ENCODE data around the gene ANP32A.

DNA sequence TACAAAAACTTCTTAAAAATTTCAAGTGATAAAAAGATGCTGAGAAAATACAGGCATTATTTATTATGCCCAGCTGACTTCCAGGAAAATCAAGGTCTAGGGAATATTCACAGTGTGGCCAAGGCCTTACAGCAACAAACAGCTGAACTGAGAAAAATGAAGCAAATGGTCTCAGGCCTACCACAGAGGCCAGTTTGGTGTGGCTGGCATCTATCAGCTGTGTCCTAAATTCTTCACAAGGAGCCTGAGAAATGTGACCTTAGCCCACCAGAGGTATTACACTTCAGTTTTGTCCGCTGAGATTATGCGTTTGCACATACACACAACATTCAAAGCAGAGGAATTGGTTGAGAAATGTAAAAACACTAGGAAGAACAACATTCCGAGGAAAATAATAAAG is 77.4 kb downstream of the ANP32A start:
- TF ChIP-seq, protein P1, sequence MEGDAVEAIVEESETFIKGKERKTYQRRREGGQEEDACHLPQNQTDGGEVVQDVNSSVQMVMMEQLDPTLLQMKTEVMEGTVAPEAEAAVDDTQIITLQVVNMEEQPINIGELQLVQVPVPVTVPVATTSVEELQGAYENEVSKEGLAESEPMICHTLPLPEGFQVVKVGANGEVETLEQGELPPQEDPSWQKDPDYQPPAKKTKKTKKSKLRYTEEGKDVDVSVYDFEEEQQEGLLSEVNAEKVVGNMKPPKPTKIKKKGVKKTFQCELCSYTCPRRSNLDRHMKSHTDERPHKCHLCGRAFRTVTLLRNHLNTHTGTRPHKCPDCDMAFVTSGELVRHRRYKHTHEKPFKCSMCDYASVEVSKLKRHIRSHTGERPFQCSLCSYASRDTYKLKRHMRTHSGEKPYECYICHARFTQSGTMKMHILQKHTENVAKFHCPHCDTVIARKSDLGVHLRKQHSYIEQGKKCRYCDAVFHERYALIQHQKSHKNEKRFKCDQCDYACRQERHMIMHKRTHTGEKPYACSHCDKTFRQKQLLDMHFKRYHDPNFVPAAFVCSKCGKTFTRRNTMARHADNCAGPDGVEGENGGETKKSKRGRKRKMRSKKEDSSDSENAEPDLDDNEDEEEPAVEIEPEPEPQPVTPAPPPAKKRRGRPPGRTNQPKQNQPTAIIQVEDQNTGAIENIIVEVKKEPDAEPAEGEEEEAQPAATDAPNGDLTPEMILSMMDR (IDR thresholded peaks at IDR 0.05), result no peak
- TF ChIP-seq POLR2A (IDR thresholded peaks at IDR 0.05), result no peak

All from testis (tissue), 2 donors.